A673 (cell line): Measurements from ENCODE around the gene SLC25A53.
"Not testable (repeated sequence)": the region's sequence is repeated elsewhere in the genome, so short reads cannot be mapped to it uniquely, and the experiment has no call there.

Source experiments
- EZH2 ChIP-seq: fragments of 200-600 bp; sonication (generic); IDR thresholded peaks from 2 replicates; pipeline ENCODE4 v1.6.1; 2017; ENCODE audit warnings: borderline replicate concordance, low read depth, mild to moderate bottlenecking, mixed read lengths, antibody characterized with exemption, low read length; ENCODE audit not compliant: poor library complexity, severe bottlenecking
- TF ChIP-seq, protein P1 (sequence below): fragments of 300-800, 200-600 bp; sonication (generic); conservative IDR thresholded peaks from 2 replicates; pipeline ENCODE4 v1.5.1; 2017; ENCODE audit warnings: low read depth, mild to moderate bottlenecking, antibody characterized with exemption, low read length, moderate library complexity, mixed read lengths

GRCh38 chrX:104075778-104076445 lies 80.9 kb downstream of the SLC25A53 start, which contains the start of gene TMSB15C:
- TF ChIP-seq, protein P1, sequence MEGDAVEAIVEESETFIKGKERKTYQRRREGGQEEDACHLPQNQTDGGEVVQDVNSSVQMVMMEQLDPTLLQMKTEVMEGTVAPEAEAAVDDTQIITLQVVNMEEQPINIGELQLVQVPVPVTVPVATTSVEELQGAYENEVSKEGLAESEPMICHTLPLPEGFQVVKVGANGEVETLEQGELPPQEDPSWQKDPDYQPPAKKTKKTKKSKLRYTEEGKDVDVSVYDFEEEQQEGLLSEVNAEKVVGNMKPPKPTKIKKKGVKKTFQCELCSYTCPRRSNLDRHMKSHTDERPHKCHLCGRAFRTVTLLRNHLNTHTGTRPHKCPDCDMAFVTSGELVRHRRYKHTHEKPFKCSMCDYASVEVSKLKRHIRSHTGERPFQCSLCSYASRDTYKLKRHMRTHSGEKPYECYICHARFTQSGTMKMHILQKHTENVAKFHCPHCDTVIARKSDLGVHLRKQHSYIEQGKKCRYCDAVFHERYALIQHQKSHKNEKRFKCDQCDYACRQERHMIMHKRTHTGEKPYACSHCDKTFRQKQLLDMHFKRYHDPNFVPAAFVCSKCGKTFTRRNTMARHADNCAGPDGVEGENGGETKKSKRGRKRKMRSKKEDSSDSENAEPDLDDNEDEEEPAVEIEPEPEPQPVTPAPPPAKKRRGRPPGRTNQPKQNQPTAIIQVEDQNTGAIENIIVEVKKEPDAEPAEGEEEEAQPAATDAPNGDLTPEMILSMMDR: not testable (repeated sequence)
- not testable (repeated sequence) for TF ChIP-seq EZH2
